WTC11 (cell line): ENCODE results near the gene C22orf31.

Source experiments
- AFF4 ChIP-seq: sonication (generic); formaldehyde crosslinking; IDR thresholded peaks from 2 replicates; pipeline ENCODE4 v1.8.1; 2023; ENCODE audit warnings: mild to moderate bottlenecking, missing genetic modification reagents, borderline replicate concordance
- ATF1 ChIP-seq: sonication (generic); formaldehyde crosslinking; IDR thresholded peaks from 2 replicates; pipeline ENCODE4 v1.8.1; 2023; ENCODE audit warnings: mild to moderate bottlenecking, moderate library complexity, missing genetic modification reagents
- CREM ChIP-seq: sonication (generic); formaldehyde crosslinking; IDR thresholded peaks from 2 replicates; pipeline ENCODE4 v1.8.1; 2022; ENCODE audit warnings: mild to moderate bottlenecking, missing genetic modification reagents, moderate library complexity
- E2F4 ChIP-seq: sonication (generic); formaldehyde crosslinking; IDR thresholded peaks from 2 replicates; pipeline ENCODE4 v1.8.1; 2022; ENCODE audit warnings: low read depth, mild to moderate bottlenecking, moderate library complexity, missing genetic modification reagents, borderline replicate concordance
- ELF4 ChIP-seq: sonication (generic); formaldehyde crosslinking; IDR thresholded peaks from 2 replicates; pipeline ENCODE4 v1.8.1; 2022; ENCODE audit warnings: low read depth, mild to moderate bottlenecking, moderate library complexity, missing genetic modification reagents
- RELA ChIP-seq: sonication (generic); formaldehyde crosslinking; IDR thresholded peaks from 2 replicates; pipeline ENCODE4 v1.8.1; 2022; ENCODE audit warnings: missing genetic modification reagents, mild to moderate bottlenecking, borderline replicate concordance
- SMAD3 ChIP-seq: sonication (generic); formaldehyde crosslinking; IDR thresholded peaks from 2 replicates; pipeline ENCODE4 v1.8.0; 2022; ENCODE audit warnings: missing genetic modification reagents, mild to moderate bottlenecking, borderline replicate concordance
- ZNF281 ChIP-seq: sonication (generic); formaldehyde crosslinking; IDR thresholded peaks from 2 replicates; pipeline ENCODE4 v1.8.0; 2023; ENCODE audit warnings: mild to moderate bottlenecking, missing genetic modification reagents
- TF ChIP-seq, protein P1 (sequence below): fragments of 200-600 bp; IDR thresholded peaks from 2 replicates; pipeline ENCODE4 v1.8.0; 2022; ENCODE audit warnings: antibody characterized with exemption
- TF ChIP-seq, protein P2 (sequence below): fragments of 250-450 bp; sonication (Bioruptor Pico); IDR thresholded peaks from 2 replicates; pipeline ENCODE4 v1.9.0; 2021; ENCODE audit warnings: mild to moderate bottlenecking

DNA sequence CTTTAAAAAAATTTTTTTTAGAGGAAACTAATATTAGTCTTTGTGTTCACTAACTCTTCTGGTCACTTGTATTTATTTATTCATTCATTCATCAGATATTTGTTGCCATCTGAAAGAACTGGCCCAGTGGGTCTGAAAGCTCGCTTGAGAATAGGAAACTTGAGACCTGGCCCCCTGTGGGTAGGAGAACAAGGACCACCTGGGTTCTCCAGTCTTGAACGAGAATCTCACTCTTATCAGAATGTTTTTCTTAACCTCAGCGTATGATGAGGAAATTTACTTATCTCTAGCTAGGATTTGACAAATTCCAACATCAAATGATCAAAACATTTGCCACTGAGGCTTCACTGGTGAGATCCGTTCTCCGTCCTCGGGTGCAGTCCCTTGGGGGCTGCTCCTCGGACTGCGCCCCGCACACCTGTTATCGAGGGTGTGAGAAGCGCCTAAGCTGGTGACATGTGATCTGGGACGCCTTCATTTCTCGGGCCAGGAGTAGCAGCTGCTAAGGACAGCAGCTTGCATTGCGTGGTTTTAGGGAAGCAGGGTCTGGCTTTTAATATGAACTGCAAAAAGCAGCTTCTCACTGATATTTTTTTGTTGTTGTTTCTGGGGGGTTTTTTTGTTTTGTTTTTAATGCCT, 6.3 kb downstream of the C22orf31 start:
- TF ChIP-seq, protein P1, sequence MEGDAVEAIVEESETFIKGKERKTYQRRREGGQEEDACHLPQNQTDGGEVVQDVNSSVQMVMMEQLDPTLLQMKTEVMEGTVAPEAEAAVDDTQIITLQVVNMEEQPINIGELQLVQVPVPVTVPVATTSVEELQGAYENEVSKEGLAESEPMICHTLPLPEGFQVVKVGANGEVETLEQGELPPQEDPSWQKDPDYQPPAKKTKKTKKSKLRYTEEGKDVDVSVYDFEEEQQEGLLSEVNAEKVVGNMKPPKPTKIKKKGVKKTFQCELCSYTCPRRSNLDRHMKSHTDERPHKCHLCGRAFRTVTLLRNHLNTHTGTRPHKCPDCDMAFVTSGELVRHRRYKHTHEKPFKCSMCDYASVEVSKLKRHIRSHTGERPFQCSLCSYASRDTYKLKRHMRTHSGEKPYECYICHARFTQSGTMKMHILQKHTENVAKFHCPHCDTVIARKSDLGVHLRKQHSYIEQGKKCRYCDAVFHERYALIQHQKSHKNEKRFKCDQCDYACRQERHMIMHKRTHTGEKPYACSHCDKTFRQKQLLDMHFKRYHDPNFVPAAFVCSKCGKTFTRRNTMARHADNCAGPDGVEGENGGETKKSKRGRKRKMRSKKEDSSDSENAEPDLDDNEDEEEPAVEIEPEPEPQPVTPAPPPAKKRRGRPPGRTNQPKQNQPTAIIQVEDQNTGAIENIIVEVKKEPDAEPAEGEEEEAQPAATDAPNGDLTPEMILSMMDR: no peak
- TF ChIP-seq E2F4 (CRISPR knock-in tag) (no peak), ATF1 (no peak), SMAD3 (CRISPR knock-in tag) (no peak), RELA (no peak), ZNF281 (CRISPR knock-in tag) (no peak), AFF4 (no peak), CREM (CRISPR knock-in tag) (no peak), ELF4 (no peak)
- TF ChIP-seq, protein P2, sequence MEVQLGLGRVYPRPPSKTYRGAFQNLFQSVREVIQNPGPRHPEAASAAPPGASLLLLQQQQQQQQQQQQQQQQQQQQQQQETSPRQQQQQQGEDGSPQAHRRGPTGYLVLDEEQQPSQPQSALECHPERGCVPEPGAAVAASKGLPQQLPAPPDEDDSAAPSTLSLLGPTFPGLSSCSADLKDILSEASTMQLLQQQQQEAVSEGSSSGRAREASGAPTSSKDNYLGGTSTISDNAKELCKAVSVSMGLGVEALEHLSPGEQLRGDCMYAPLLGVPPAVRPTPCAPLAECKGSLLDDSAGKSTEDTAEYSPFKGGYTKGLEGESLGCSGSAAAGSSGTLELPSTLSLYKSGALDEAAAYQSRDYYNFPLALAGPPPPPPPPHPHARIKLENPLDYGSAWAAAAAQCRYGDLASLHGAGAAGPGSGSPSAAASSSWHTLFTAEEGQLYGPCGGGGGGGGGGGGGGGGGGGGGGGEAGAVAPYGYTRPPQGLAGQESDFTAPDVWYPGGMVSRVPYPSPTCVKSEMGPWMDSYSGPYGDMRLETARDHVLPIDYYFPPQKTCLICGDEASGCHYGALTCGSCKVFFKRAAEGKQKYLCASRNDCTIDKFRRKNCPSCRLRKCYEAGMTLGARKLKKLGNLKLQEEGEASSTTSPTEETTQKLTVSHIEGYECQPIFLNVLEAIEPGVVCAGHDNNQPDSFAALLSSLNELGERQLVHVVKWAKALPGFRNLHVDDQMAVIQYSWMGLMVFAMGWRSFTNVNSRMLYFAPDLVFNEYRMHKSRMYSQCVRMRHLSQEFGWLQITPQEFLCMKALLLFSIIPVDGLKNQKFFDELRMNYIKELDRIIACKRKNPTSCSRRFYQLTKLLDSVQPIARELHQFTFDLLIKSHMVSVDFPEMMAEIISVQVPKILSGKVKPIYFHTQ (CRISPR knock-in tag): no peak
